IPS-NIHi11 (cell line): ENCODE results near the gene SERINC2.
"Not testable (repeated sequence)": the region's sequence is repeated elsewhere in the genome, so short reads cannot be mapped to it uniquely, and the experiment has no call there.

Experiments used
- DNase-seq: peaks from one replicate; pipeline ENCODE4 v3.0.0; 2012; ENCODE audit warnings: mixed read lengths, low spot score

SERINC2 gene

DNA sequence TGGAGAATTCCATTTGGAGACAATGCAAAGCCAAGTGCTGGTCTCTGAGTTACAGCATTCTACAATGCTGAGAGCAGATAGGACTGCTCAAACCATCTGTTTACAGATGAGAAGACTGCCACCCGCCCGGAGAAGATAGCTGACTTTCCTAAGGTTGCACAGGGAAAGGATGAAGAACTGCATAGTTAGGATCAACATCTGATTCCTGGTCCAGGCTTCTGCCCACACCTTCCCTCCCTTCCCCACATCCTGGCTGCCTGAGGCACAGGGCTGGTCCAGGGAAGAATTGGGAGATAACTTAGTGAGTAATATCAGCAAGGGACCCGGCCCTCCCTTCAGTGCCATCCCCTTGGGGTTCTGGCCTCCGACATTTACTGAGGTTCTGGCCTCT, 2.0 kb downstream of the SERINC2 start:
- no peak for DNase-seq

DNA sequence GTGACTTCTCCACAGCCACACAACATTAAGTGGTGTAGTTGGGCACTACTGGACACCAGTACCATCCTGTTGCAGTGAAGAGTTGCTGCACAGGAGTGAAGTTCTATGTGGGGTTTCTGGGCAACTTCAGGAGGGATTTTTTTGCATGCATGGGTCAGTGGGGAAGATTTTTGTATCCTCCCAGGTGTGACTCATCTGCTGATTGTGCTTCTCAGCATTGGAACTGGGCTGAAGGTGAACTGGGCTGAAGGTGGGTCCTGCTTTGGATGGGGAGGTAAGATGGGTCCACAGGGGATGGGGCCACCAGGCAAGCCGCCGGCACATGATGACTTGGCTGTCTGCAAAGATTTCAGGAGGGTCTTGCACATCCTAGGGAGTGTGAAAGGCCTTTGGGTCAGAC, 2.6 kb downstream of the SERINC2 start:
- DNase-seq, result no peak

DNA sequence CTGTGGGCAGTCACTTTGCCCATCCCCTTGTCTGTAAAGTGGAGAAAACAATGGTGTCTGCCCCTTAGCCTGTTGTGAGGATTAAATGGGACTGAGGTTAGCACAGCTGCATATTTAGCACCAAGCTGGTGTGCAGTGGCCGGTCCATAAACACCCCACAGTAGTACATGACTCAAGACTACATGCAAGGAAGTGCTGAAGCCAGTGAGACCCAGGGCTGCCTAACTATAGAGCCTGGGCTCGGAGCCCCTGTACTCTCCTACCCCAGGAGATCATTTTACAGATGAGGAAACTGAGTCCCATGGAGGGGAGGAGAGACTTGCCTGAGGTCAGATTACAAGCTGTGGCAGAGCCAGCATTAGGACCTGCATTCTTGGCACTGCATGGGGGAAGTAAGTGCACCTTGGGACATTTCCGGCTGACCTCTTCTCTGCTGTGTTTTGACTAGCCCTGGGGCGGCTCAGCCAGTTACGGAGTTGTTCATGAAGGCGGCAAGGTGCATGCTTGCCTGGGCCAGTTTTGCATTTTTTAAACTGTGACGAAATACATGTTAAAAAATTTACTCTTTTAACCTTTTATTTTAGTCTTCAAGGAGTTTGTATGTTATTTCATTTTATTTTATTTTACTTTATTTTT, 3.2 kb downstream of the SERINC2 start:
- DNase-seq, result no peak

DNA sequence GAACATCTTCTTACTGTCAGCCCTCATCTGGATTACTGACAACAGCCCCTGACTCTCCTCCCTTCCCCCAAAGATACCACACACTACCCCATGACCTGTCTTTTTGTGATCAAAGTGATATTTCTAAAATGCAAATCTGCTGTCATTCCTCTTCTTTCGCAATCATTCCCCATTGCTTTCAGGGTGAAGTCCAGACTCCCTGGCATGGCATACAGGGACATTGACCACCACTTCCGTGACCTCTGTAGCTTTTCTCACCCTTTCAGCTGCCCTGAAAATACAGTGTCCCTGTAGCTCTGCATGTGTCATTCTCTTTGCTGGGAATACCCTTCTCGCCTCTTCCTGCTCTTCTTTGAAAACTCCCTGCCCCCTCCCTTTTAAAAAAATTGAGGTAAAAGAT, 4.1 kb downstream of the SERINC2 start:
- DNase-seq, result no peak

DNA sequence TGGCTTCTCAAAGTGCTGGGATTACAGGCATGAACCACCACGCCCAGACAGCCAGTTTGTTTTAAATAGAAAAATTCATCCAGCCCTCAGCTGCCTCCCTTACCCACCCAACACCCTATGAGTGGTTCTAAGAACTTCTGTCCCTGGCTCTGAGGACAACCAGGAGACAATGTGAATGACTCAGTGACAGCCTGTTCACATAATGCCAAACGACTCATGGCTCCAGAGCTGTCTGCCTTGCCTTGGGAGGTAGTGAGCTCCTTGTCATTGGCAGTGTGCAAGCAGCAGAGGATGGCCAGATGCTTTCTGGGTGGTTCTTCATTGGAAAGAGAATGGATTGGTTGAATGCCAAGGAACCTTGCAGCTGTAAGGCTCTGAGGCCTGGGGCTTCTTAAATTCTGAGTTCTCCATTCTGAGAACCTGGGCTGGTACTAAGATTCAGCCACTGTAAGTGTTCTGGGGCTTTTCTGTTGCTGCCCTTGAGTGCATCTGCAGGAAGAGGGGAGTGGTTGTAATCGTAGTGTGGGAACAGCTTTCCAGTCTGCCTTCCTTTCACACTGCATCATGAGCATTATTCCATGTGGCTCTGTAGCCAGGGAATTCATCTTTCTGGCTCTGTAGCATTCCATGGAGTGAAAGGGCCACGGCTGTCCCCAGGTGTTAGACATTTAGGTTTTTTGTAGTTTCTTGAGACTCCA, 5.8 kb downstream of the SERINC2 start:
- DNase-seq, result no peak

DNA sequence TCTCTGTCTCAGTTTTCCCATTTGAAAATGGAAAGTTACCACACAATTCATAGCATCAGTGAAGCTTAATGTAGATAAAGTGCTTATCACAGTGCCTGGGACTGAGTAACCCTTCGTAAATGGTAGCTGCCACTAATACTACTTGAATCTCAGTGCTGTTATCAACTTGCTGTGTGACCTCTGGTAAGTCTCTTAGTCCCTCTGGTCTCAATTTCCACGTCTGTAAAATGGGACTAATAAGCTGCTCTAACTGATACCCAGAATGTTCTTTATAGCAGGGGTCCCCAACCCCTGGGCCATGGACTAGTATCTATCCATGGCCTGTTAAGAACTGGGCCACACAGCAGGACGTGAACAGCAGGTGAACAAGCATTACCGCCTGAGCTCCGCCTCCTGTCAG, 7.7 kb downstream of the SERINC2 start:
- no peak for DNase-seq

DNA sequence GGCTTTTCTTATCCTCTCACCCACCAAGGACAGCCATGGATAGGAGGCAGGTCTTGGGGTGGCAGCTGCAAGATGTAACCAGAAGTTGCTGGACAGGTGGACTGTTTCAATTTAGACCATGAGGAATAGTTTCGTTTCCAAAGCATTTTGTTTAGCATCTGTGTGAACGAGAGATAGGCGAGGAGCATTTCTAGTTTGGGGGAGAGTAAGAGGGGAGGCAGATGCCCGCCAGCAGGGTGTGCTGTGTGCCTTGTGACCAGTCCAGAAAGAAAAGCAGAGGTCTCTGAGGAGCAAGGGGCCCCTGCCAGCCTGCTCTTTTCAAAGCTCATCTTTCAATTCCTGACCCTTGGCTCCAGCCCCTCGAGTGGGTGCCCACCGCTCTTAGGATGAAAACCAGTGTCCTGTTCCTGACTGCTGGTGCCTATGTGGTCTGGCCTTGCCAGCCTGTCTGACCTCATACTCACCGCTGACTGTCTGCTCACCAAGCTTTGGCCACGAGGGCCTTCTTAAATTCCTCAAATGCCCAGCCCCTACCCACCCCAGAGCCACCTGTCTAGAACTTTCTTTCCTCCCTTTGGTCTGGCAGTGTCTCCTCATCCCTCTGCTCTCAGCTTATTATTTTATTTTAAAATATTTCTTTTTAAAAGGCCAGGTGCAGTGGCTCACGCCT, 8.5 kb downstream of the SERINC2 start:
- DNase-seq, result peak; percentile 65

DNA sequence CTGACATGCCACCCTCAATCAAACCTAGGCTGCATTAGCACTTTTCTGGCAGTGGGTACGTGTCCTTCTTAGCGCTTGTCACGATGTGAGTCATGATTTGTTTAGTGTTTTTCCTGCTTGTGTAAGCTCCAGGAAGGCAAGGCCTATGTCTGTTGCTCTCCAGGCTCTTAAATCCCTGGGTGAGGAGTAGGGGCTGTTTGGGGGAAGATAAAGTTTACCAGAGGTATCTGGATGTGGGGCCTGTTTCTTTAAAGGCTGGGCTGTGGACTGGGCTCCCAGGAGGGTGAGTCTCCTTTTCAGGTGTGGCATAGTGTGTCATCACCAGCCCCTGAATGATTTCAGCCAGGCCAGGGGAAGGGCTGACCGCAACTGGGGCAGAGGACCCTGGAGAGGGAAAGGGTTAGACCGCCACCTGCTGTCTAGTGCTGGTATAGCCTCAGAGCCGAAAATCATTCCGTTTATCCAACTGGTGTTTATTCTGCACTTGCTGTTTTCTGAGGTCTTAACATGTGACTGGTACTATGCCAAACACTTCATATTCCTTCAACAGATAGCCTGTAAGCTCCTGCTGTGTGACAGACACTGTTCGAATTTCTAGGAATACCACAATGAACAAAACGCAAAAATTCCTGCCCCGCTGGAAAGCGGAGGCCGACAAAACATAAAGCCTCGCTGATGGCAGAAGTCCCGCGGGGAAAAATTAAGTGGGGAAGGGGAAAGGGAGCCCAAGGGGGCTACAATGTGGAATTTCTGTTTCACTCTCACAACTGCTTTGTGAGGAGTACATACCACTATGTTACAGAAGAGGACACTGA, 9.7 kb downstream of the SERINC2 start:
- DNase-seq, result peak; percentile 88

DNA sequence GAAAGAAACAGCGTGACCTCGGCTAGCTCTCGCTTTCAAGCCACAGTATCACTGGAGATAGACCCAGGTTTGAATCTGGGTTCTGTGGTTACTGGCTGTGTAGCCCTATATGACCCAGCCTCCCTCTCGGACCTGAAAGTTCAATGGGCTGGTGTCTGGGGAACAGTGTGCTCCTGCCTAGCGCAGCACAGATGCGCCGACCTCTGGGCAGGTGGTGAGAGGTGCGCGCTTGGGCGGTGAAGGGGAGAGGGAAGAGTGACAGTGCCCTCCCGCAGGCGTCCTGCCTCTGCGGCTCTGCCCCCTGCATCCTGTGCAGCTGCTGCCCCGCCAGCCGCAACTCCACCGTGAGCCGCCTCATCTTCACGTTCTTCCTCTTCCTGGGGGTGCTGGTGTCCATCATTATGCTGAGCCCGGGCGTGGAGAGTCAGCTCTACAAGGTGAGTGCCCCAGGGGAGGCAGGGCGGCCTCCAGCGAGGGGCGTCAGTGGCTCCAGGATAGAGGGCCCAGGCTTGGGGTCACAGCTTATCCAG, 10.5 kb downstream of the SERINC2 start:
- DNase-seq, result no peak

DNA sequence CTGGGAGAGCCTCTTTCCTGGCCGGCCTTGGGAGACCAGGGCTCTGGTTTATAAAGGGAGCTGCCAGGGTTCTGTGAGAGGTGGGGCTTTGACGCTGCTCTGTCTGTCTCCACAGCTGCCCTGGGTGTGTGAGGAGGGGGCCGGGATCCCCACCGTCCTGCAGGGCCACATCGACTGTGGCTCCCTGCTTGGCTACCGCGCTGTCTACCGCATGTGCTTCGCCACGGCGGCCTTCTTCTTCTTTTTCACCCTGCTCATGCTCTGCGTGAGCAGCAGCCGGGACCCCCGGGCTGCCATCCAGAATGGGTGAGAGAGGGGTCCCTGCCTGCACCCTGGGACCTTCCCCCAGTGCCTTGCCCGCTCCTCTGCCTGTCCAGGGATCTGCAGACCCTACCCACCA, 11.6 kb downstream of the SERINC2 start:
- no peak for DNase-seq

DNA sequence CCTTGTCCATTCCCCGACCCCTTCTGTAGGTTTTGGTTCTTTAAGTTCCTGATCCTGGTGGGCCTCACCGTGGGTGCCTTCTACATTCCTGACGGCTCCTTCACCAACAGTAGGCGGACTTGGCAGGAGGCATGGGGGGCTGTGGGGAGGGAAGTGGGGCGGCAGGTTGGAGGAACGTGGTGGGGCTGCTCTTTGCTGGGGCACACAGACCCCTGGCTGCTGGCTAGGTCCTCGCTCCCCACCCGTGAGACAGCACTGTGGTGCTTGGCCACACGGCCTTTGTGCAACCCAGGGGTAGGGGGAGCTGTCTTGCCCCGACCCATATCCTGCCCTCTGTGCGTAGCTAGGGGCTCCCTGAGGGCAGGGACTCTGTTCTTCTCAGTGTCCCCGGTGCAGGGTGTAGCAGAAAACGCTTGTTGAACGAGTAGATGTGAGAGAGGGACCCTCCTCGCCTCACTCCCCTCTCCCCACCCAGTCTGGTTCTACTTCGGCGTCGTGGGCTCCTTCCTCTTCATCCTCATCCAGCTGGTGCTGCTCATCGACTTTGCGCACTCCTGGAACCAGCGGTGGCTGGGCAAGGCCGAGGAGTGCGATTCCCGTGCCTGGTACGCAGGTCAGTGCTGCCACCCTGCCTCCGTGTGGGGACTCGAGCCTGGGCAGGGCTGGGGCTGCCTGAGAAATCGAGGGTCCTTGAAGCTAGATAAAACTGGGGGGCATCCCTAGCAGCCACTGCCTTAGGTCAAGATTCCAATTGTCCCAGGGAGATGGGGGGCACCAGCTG, 12.5 kb downstream of the SERINC2 start:
- no peak for DNase-seq

DNA sequence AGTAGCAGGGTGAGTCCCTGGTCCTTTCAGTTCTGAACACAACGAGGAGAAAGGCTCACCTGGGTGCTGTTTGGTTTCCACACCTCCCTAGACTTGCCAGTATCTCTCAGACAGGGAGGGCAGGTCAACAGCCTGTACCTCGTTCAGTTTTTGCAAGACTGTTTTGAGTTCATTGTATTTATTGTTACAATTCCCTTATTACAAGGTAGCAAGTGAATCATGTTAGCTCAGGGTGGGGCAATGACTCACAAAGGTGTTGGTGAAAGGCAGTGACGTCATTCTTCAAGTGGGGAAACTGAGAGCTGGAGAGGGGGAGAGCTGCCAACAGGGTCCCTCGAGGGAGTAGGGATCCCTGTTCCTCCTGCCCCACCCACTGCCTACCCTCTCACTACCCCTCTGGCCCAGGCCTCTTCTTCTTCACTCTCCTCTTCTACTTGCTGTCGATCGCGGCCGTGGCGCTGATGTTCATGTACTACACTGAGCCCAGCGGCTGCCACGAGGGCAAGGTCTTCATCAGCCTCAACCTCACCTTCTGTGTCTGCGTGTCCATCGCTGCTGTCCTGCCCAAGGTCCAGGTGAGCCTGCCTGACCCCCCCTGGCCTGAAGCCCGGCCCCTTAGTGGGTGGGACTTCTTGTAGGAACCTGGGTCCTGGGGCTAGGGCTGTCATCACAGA, 13.4 kb downstream of the SERINC2 start:
- DNase-seq, result no peak

DNA sequence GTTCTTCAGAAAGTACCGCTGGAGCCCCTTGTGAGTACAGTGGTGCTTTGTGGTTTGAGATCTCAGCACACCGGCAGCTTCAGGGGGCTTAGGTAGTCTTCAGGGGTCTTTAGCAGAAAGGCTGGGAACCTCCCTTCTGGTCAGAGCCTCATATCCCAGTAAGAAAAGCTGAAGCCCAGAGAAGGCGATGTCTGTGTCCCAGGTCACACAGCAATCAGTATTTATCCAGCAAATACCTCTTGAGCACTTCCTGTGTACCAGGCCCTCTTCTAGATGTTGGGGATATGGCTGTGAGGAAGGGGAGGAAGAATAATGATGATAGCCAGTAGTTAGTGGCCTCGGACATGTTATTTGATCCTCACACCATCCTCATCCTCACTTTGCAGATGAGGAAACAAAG, 14.3 kb downstream of the SERINC2 start:
- no peak for DNase-seq

DNA sequence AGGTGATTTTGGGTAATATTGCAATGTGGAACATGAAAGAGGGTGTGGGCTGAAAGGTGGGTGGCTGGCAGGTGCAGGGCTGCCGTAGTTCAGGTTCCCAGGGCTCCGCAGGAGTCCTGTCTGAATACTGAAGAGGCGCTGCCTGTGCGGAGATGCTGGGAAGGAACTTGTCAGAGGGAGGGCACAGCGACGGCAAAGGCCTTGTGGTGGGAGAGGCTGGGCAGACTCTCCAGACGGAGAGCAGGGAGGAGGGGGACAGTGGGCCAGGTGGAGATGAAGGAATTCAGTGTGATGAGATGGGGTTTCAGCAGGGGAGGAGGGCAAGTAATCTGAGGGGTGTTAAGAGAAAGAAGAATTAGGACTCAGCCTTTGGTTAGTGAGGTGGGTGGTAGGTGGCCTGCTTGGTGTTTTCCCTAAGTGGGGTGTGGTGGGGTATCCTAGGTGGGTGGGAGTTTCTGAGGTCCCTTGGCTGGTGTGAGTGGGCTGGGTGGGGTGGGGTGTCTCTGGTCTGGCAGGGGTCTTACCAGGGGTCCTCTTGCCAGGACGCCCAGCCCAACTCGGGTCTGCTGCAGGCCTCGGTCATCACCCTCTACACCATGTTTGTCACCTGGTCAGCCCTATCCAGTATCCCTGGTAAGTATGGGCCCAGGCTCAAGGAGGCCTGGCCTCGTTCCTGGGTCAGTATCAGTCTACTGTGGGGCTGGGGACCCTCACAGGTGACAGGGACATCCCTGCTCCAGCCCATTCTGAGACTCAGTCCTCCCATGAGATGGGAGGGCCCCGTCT, 15.6 kb downstream of the SERINC2 start:
- no peak for DNase-seq

DNA sequence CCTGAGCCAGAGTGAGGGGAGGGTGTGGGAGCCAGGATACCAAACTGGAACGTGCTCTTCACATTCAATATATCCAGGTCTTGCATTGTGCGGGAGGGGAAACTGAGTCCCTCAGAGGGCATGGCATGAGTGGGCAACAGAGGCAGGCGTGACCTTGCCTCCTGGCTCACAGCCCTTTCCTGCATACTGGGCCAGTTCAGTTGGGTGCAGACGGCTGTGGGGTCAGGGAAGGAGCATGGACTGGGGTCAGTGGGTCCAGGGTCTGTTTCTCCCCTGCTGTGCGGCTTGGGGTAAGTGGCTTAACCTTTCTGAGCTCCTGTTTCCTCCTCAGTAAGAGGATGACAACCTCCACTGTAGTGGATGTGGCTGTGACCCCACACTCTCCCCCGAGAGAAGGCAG, 16.6 kb downstream of the SERINC2 start:
- no peak for DNase-seq

DNA sequence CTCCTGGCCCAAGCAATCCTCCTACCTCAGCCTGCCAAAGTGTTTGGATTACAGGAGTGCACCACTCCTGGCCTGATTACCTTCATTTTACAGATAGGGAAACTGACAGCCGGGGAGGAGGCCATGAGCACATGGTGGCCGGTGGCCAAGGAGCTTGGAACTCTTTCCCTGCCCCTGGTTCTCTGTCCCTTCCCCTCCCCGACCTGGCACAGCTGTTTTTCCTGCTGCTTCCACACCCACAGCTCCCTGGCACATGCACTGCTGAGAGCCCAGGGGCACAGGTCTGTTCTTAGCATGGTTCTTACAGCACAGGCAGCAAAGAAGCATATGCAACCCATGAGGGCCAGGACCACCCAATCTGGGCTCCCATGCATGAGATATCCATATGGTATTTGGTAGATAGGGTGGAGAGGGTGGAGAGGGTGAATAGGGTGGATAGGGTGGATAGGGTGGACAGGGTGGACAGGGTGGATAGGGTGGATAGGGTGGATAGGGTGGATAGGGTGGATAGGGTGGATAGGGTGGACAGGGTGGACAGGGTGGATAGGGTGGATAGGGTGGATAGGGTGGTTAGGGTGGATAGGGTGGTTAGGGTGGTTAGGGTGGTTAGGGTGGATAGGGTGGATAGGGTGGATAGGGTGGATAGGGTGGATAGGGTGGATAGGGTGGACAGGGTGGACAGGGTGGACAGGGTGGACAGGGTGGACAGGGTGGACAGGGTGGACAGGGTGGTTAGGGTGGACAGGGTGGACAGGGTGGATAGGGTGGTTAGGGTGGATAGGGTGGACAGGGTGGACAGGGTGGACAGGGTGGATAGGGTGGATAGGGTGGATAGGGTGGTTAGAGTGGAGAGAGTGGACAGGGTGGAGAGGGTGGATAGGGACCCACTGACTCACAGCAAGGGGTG, 18.6 kb downstream of the SERINC2 start:
- not testable (repeated sequence) for DNase-seq

DNA sequence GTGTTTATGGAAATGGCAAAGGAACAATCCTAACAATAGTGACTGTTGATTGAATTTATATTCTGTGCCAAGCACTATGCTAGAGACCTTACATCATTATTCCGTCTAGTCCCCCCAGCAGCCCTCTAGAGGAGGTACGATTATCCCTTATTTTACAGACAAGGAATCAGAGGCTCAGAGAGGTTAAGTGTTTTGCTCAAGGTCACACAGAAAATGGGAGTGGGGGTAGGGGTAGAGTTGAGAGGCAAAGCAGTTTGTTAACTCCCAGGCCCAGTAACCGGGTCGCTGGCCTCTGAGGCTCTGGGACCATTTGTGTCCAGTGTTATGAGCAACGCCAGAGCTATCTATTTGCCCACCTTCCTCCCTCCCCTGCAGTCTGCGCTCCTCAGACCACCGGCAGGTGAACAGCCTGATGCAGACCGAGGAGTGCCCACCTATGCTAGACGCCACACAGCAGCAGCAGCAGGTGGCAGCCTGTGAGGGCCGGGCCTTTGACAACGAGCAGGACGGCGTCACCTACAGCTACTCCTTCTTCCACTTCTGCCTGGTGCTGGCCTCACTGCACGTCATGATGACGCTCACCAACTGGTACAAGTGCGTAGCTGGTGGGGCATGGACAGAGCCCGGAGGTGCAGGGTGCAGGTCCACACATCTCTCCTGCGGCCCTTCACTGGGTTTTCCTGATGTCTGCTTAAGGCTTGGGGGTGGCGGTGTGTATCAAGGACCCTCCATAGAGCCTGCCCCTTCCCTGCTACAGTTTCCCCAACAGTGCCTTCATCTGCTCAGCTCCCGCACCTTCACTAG, 19.8 kb downstream of the SERINC2 start:
- DNase-seq, result no peak

DNA sequence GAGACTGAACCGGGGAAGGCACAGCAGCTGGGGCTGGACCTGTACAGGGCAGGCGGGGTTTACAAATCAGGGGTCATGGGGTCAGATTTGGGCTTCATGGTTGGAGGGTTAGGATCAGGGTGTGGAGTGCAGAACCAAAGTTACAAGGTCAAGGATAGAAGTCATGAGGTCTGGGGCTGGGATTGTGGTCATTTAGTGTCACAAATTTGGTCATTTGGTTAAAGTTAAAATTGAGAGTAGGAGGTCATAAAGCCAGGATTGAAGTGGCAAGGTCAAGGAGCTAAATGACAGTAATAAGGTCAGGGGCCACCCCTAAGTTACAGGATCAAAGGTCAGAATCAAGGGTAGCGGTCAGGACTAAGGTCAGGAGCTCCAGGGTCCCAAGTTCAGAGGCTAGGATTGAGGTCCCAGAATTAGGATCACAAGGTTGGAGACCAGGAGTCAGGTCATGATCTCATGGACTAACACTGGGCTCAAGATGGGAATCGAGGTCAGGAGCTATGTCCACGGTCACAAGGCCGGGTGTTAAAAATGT, 20.4 kb downstream of the SERINC2 start:
- no peak for DNase-seq
